GM21825 (cell line): ENCODE data around the gene PREB.
"Not testable (repeated sequence)": the region's sequence is repeated elsewhere in the genome, so short reads cannot be mapped to it uniquely, and the experiment has no call there.

ENCODE experiments used
- ATAC-seq: cut with Tn5 transposase; IDR thresholded peaks from one replicate; pipeline ENCODE4 v1.9.1; 2021; ENCODE audit warnings: mild to moderate bottlenecking, moderate library complexity; ENCODE audit not compliant: unreplicated experiment

PREB gene

DNA sequence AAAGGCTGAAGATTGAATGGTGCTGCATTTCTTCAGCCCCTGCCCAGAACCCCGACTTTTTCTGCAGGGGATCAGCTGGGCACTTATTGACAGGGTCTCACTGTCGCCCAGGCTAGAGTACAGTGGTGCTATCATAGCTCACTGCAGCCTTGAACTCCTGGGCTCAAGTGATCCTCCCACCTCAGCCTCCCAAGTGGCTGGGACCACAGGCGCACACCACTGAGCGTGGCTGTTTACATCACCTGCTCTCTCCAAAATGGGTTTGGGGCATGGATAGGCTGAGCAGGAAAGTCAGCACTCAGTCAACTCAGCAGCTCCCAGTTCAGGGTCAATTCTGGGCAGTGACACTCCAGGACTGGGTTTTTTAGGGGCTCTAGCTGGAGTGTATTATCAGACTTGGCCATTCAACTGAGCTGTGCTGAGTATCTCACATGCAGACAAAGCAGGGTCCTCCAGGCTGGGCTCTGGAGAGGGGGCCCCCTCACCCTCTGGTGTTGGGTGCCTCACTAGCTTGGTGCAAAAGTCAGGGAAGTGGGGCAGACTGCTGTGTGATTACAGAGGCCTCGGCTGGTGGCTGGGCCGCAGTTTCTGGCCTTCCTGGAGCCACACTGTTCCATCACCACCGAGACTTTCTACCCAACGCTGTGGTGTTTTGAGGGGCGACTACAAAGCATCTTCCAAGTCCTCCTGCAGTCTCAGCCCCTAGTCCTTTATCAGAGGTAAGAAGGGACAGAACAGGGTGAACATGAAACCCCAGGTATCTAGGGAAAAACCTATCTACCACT is 6.4 kb downstream of the PREB start:
- ATAC-seq: no peak

GRCh38 chr2:27126252-27126710 is 8.2 kb downstream of the PREB start:
- ATAC-seq: no peak

DNA sequence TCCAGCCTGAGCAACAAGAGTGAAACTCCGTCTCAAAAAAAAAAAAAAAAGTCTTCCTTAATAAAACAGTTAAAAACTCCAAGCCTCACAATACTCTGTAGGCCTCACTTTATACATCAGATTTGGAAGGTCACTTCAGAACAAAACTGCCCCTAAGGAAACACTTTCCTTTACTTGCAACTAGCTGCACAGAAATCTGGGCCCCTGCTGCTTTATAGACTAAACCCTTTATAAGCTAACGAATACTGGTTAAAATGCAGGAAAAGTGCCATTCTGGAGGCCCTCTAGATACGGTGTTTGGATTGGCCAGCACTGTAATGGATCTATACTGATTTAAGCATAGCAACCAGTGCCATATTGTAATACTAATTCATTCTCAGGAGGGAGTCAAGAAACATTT is 9.3 kb downstream of the PREB start:
- no peak for ATAC-seq

- no peak for ATAC-seq
These were observed 10.9 kb downstream of the PREB start, which contains the start of gene ABHD1 for GRCh38 chr2:27123302-27124150. Gene ABHD1, plus strand, starts transcription at chr2:27123815. Its CDS starts 134 bp downstream, at chr2:27123949.

GRCh38 chr2:27122791-27123190 is 11.6 kb downstream of the PREB start:
- ATAC-seq: no peak

- no peak for ATAC-seq
These were observed 12.5 kb downstream of the PREB start for GRCh38 chr2:27121906-27122305.

DNA sequence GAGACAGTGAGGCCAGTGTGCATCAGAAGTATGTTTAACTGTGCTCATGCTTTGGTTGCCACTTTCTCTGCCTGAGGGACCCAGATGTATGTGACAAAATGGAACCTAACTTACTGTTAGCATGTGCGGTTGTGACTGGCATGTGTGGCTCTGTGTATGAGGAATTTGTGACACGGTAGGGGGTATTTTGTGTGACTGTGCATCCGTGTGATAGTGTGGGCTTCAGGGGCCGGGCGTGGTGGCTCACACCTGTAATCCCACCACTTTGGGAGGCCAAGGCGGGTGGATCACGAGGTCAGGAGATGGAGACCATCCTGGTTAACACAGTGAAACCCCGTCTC is 15.1 kb downstream of the PREB start:
- ATAC-seq: not testable (repeated sequence)

- no peak for ATAC-seq
These were observed 15.7 kb downstream of the PREB start, which contains the start of gene CGREF1 for GRCh38 chr2:27118525-27119329. Gene CGREF1, minus strand, starts transcription at chr2:27119128. Its CDS starts 14,762 bp downstream, at chr2:27104366.

GRCh38 chr2:27117995-27118524 is 16.4 kb downstream of the PREB start:
- ATAC-seq: no peak

DNA sequence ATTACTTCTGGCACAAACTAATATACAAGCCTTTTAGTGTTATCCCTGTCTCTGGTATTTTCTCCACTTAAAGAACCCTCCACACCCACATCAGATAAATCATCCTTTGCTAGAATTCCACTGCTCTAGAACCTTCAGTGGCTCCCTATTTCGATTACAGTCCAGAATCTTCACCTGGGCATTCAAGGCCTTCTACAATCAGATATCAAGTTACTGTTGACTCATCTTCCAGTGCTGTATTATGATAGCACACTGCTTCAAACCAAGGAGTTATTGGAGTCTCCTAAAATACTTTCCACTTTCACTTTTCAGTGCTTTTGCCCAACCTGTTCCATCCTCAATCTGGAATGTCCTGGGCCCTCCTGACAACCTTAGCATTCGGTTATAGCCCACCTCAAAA is 18.9 kb downstream of the PREB start:
- ATAC-seq: no peak

GRCh38 chr2:27111392-27112078 is 22.9 kb downstream of the PREB start:
- ATAC-seq: not testable (repeated sequence)

DNA sequence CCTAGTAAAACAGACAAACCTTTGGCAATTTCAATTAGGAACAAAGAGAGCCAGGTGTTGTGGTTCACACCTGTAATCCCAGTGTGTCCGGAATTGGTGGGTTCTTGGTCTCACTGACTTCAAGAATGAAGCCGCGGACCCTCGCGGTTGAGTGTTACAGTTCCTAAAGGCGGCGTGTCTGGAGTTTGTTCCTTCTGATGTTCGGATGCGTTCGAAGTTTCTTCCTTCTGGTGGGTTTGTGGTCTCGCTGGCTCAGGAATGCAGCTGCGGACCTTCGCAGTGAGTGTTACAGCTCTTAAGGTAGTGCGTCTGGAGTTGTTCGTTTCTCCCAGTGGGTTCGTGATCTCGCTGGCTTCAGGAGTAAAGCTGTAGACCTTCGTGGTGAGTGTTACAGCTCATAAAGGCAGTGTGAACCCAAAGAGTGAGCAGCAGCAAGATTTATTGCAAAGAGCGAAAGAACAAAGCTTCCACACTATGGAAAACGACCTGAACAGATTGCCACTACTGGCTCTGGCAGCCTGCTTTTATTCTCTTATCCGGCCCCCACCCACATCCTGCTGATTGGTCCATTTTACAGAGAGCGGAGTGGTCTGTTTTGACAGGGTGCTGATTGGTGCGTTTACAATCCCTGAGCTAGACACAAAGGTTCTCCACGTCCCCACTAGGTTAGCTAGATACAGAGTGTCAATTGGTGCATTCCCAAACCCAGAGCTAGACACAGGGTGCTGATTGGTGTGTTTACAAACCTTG is 23.7 kb downstream of the PREB start:
- not testable (repeated sequence) for ATAC-seq

GRCh38 chr2:27109083-27109482 is 25.4 kb downstream of the PREB start:
- ATAC-seq: no peak

GRCh38 chr2:27108221-27108620 is 26.2 kb downstream of the PREB start:
- no peak for ATAC-seq

DNA sequence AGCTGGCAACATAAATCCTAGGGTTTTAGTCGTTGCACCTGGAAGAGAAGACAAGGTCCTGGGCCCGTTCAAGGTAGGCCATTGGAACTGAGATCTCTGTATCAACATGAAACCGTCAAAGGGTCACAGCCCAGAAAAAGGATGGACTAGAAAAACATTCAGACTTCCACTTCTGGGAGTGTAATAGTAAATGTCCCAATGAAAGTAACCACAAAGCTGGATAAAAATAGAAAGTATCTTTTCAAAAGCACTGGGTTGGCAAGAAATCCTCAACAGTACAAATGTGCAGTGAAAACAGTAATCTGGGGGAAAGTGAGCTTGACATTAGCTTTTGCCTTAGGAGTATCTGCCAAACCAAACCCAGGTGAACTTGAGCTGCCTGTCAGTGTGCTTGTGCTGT is 28.5 kb downstream of the PREB start:
- no peak for ATAC-seq

DNA sequence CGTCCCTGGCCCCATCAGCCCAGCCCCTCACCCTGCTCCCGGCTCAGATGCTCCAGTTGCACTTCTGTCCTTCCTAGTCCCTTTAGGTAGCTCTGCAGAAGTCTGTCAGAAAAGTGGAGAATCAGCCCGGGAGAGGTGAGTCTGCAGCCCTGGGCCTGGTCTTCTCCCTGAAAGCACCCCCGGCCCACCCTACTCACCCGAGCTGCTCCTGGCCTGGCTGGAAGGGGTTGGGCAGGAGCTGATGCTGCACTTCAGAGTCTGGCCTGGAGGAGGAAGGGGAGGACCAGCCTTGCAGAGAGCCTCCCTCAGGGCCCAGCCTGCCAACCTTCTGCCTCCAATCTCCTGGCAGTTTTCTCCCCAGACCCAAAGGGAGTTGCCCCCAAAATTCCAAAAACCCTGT is 32.1 kb downstream of the PREB start:
- no peak for ATAC-seq

DNA sequence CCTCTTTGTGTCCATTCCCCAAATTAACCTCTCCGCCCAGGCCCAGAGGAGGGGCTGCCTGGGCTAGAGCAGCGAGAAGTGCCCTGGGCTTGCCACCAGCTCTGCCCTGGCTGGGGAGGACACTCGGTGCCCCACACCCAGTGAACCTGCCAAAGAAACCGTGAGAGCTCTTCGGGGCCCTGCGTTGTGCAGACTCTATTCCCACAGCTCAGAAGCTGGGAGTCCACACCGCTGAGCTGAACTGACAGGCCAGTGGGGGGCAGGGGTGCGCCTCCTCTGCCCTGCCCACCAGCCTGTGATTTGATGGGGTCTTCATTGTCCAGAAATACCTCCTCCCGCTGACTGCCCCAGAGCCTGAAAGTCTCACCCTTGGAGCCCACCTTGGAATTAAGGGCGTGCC is 34.4 kb downstream of the PREB start:
- no peak for ATAC-seq

DNA sequence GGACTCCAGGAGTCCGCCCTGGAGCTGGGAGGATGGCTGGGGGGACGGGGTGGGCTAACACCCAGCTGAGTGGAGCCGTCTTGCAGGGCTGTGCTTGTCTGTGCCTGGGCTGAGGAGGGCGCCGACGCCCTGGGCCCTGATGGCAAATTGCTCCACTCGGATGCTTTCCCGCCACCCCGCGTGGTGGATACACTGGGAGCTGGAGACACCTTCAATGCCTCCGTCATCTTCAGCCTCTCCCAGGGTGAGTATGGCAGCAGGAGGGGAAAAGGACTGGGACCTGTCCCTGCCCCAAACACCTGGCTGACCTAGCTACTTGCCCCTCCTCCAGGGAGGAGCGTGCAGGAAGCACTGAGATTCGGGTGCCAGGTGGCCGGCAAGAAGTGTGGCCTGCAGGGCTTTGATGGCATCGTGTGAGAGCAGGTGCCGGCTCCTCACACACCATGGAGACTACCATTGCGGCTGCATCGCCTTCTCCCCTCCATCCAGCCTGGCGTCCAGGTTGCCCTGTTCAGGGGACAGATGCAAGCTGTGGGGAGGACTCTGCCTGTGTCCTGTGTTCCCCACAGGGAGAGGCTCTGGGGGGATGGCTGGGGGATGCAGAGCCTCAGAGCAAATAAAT is 35.0 kb downstream of the PREB start:
- no peak for ATAC-seq

- no peak for ATAC-seq
These were observed 37.1 kb downstream of the PREB start for GRCh38 chr2:27097341-27097740.
